Progenitor cell of endocrine pancreas (in vitro differentiated cells): ENCODE measurements around the gene IL17RA. TPM values are rescaled to one million over a fixed set of nuclear protein-coding genes. Genes with fewer than 3 reads are reported as not detected.

Experiments
- DNase-seq: peaks from one replicate; pipeline ENCODE4 v3.0.0; 2021; ENCODE audit warnings: low spot score; ENCODE audit not compliant: unreplicated experiment
- H3K27ac Mint-ChIP-seq: 2 replicates; pipeline ENCODE4 v1.8.0; 2021; ENCODE audit warnings: mild to moderate bottlenecking, moderate library complexity, mixed read lengths
- H3K27me3 Mint-ChIP-seq: 2 replicates; pipeline ENCODE4 v1.8.0; 2021; ENCODE audit warnings: mixed read lengths
- H3K36me3 Mint-ChIP-seq: 2 replicates; pipeline ENCODE4 v1.8.0; 2022; ENCODE audit warnings: mixed read lengths; ENCODE audit not compliant: insufficient read depth
- H3K4me1 Mint-ChIP-seq: 2 replicates; pipeline ENCODE4 v1.8.0; 2021; ENCODE audit warnings: low read depth, mixed read lengths
- H3K4me3 Mint-ChIP-seq: 2 replicates; pipeline ENCODE4 v1.8.0; 2021; ENCODE audit warnings: low read depth, mild to moderate bottlenecking, moderate library complexity, mixed read lengths
- H3K9me3 Mint-ChIP-seq: 2 replicates; pipeline ENCODE4 v1.8.0; 2021; ENCODE audit warnings: low read depth, mixed read lengths
- total RNA-seq: library from RNA; stranded (reverse); gene quantifications from 2 replicates; pipeline ENCODE4 v1.2.1, GENCODE V29; 2021
- TF ChIP-seq, protein P1 (sequence below): fragments of 200-600 bp; sonication (generic); IDR thresholded peaks from one replicate; pipeline ENCODE4 v1.5.0; 2021; ENCODE audit warnings: antibody characterized with exemption, mild to moderate bottlenecking; ENCODE audit not compliant: unreplicated experiment

The IL17RA gene
- total RNA-seq, 1 donor from 2014 or later = 8.4 TPM

DNA sequence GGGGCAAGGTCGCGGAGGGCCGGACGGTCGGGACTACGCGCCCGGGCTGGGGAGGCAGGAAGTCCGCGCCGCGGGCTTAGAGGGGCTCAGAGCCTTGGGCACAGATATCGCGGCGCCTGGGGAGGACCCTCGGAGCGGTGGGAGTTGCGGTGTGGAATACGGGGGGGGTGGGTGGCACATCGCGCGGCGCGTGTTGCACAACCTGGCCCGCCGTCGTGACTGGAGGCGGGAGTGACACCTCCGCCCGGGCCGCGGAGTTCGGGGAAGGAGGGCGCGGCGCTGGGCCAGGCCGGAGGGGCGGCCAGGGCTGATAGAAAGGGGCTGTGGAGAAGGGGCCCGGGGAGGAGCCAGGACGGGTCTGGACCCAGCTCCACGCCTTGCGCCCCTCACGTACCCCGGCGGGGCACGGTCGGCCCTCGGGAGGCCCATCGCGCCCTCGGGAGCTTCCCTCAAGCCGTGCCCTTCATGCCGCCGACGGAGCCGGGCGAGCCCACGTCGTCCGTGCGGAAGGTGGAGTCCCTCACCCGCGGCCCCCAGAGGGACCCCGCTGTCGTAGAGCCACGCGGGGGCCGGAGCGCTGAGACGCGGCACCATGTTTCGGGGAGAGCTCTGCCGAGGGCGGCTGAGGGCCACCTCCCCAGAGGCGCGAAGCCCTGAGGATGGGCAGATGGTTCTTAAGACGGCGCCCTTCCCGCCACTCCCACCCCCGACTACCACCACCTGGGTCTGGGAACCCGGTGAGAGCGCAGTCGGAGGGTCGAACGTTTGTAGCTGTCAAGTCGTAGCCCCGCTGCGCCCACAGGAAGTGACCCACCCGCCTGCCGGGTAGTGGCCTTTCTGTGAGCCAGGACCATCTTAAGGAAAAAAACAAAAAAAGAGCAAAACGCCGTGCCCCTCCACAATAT lies 729 bp downstream of the IL17RA start:
- H3K4me3 Mint-ChIP-seq = peak overlapping the region; percentile 78
- peaks cover 2% of the 10 kb centered on the region for H3K4me1 Mint-ChIP-seq
- H3K36me3 Mint-ChIP-seq = no peaks in the 10 kb centered on the region
- no peak overlapping the region for H3K27ac Mint-ChIP-seq
- H3K9me3 Mint-ChIP-seq = no peaks in the 10 kb centered on the region
- H3K27me3 Mint-ChIP-seq = peaks cover 22% of the 10 kb centered on the region
- DNase-seq = no peak
- TF ChIP-seq, protein P1, sequence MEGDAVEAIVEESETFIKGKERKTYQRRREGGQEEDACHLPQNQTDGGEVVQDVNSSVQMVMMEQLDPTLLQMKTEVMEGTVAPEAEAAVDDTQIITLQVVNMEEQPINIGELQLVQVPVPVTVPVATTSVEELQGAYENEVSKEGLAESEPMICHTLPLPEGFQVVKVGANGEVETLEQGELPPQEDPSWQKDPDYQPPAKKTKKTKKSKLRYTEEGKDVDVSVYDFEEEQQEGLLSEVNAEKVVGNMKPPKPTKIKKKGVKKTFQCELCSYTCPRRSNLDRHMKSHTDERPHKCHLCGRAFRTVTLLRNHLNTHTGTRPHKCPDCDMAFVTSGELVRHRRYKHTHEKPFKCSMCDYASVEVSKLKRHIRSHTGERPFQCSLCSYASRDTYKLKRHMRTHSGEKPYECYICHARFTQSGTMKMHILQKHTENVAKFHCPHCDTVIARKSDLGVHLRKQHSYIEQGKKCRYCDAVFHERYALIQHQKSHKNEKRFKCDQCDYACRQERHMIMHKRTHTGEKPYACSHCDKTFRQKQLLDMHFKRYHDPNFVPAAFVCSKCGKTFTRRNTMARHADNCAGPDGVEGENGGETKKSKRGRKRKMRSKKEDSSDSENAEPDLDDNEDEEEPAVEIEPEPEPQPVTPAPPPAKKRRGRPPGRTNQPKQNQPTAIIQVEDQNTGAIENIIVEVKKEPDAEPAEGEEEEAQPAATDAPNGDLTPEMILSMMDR = no peak

DNA sequence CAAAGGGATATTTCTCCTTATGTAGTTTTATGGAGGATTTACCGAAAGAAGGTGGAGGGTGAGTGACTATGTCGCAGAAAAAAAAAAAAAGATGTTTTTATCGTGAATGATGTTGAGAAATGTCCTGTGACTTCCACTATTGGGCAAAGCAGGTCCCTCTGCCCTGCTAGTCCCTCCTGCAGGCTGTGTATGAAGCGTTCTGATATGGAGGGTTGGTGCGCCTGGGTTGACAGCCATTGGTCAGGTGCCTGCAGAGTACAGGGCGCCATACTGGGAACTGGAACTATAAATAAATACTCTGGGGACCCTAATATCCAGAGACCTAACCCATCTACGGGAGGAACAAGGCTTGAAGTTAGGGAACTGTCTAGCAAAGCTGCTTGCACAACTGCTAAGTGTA lies 1.5 kb downstream of the IL17RA start:
- TF ChIP-seq, protein P1 = no peak
- peak overlapping the region; percentile 78 for H3K4me3 Mint-ChIP-seq
- no peak for DNase-seq
- H3K27me3 Mint-ChIP-seq = peaks cover 22% of the 10 kb centered on the region
- H3K27ac Mint-ChIP-seq = no peak overlapping the region
- H3K36me3 Mint-ChIP-seq = no peaks in the 10 kb centered on the region
- H3K4me1 Mint-ChIP-seq = peaks cover 2% of the 10 kb centered on the region
- H3K9me3 Mint-ChIP-seq = no peaks in the 10 kb centered on the region

DNA sequence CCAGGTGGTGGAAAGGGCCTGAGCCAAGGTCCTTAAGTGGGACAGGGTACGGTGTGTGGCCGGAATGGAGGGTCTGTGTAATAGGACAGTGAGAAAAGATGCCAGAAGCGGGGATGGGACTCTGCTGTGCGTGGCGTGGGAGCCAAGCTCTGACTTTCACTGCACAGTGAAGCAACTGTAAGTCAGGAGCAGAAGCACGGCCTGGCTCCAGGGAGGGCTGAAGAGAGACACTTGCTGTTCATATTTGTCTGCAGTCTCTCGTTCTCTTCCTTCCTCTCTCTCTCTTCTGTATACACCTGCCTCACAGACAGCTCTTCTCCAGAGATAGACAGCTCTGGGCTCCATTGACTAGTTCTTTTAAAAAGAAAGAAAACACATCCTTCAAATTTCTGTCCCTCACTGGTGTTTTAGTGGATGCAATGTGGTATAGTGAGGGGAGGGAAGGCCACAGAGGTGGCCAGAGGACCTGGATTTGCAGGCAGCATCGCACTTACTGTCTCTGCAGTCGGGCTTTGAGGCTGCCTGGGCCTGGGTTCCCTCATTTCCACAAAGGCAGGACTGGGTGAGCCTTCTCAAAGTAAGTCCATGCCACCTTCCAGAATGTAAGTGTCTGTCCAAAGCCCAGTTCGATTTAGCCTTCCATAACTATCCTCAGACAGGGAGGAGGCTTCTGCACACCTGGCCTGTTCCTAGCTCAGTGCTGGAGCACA lies 2.1 kb downstream of the IL17RA start:
- Mint-ChIP-seq H3K4me1 (peaks cover 2% of the 10 kb centered on the region), H3K4me3 (peak overlapping the region; percentile 57), H3K27me3 (peaks cover 22% of the 10 kb centered on the region), H3K36me3 (no peaks in the 10 kb centered on the region), H3K27ac (no peak overlapping the region), H3K9me3 (no peaks in the 10 kb centered on the region)
- TF ChIP-seq, protein P1 = no peak
- no peak for DNase-seq

DNA sequence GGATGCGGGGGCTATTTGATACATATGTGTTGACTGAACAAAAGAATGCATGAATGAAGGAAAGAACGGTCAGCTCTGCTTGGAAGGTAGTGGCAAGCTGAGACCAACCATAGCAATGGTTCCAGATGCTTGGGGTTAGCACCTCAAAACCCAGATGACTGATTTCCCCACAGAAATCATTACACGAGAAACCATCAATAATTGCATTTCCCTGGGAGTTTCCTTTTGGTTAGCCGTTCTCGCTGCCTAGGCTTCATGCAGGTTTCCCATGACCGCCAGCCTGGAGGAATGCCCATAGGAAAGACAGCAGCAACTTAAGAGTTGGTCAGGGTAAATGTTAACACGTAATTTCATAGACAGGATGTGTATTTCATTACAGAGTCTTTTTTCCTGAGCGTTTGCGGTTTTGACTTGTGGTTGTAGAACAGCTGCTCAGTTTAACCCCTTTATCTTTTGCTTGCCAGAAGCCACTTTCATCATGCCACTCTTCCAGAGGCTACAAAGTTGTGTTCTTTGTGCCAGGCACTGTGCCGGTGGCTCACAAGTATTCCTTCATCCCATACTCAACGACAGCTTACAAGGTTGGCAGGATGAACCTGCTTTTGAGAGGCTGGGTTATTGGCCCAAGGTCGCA lies 2.8 kb downstream of the IL17RA start:
- no peaks in the 10 kb centered on the region for H3K36me3 Mint-ChIP-seq
- no peak overlapping the region for H3K4me3 Mint-ChIP-seq
- H3K9me3 Mint-ChIP-seq = no peaks in the 10 kb centered on the region
- peaks cover 2% of the 10 kb centered on the region for H3K4me1 Mint-ChIP-seq
- peaks cover 22% of the 10 kb centered on the region for H3K27me3 Mint-ChIP-seq
- H3K27ac Mint-ChIP-seq = no peak overlapping the region
- DNase-seq = no peak
- TF ChIP-seq, protein P1 = no peak

DNA sequence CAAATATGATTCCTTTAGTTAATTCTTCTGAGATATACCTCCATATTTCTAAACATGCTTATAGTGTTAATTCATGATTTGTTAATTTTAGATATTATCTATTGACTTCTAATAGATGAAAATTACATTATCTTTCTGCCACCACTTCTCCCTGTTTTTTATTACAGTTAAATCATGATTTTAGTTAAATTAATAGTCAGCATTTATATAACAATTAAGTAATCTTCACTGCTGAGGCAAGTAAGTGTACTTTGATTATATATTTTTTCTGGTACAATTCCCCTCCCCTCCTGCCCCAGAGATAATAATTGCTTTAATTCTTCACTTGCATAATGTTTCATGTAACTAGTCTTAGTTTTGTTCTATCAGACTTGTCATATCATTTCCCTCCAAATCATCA lies 5.8 kb downstream of the IL17RA start:
- TF ChIP-seq, protein P1 = no peak
- Mint-ChIP-seq H3K4me1 (peaks cover 2% of the 10 kb centered on the region), H3K27ac (no peak overlapping the region), H3K27me3 (peaks cover 19% of the 10 kb centered on the region), H3K36me3 (no peaks in the 10 kb centered on the region), H3K4me3 (no peak overlapping the region), H3K9me3 (no peaks in the 10 kb centered on the region)
- DNase-seq = no peak
